ENCODE results near the gene KLF12.

DNA sequence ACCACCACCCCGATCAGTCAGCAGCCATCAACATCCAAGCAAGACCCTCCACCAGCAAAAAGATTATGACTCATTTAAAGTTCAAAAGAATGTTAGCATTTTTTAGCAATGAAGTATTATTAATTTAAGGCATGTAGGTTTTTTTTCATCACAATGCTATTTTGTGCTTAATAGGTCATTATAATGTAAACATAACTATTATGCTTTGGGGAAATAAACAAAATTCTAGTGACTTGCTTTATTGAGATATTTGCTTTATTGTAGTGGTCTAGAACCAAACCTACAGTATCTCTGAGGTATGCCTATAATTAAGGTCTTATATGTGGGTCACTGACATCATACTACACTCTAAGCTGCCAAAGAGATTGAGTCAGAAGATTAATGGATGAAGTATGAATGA is 20.0 kb downstream of the KLF12 start:
- TF ChIP-seq, protein P1, sequence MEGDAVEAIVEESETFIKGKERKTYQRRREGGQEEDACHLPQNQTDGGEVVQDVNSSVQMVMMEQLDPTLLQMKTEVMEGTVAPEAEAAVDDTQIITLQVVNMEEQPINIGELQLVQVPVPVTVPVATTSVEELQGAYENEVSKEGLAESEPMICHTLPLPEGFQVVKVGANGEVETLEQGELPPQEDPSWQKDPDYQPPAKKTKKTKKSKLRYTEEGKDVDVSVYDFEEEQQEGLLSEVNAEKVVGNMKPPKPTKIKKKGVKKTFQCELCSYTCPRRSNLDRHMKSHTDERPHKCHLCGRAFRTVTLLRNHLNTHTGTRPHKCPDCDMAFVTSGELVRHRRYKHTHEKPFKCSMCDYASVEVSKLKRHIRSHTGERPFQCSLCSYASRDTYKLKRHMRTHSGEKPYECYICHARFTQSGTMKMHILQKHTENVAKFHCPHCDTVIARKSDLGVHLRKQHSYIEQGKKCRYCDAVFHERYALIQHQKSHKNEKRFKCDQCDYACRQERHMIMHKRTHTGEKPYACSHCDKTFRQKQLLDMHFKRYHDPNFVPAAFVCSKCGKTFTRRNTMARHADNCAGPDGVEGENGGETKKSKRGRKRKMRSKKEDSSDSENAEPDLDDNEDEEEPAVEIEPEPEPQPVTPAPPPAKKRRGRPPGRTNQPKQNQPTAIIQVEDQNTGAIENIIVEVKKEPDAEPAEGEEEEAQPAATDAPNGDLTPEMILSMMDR (conservative IDR thresholded peaks at IDR 0.05): no peak
- TF ChIP-seq ZFX (IDR thresholded peaks at IDR 0.05): no peak
